H1 (cell line): ENCODE data around the gene PTPRD. TPM values are rescaled to one million over a fixed set of nuclear protein-coding genes. Genes with fewer than 3 reads are reported as not detected.

Experiments used
- CBX5 ChIP-seq: fragments of 300-800, 300-1000 bp; sonication (generic); IDR thresholded peaks from 2 replicates; pipeline ENCODE4 v1.7.1; 2016; ENCODE audit warnings: antibody characterized with exemption, low read length, low read depth
- CBX8 ChIP-seq: fragments of 300-800, 300-1000 bp; sonication (generic); IDR thresholded peaks from 2 replicates; pipeline ENCODE4 v1.7.1; 2016; ENCODE audit warnings: low read depth, low read length, borderline replicate concordance
- CTBP2 ChIP-seq: IDR thresholded peaks from 2 replicates; pipeline ENCODE4 v1.7.0; 2011; ENCODE audit warnings: borderline replicate concordance, mild to moderate bottlenecking, moderate library complexity, mixed read lengths, low read length; ENCODE audit not compliant: insufficient read depth, insufficient read length
- FOSL1 ChIP-seq: IDR thresholded peaks from 2 replicates; pipeline ENCODE4 v1.6.1; 2011; ENCODE audit warnings: mild to moderate bottlenecking, low read depth, low read length, moderate library complexity; ENCODE audit not compliant: insufficient read depth
- GTF2F1 ChIP-seq: IDR thresholded peaks from 2 replicates; pipeline ENCODE4 v1.6.1; 2012; ENCODE audit warnings: low read depth, low read length, improper control_type of control experiment, borderline replicate concordance
- HDAC6 ChIP-seq: IDR thresholded peaks from one replicate; pipeline ENCODE4 v1.7.1; 2012; ENCODE audit warnings: low read depth, mild to moderate bottlenecking, inconsistent platforms, low read length, moderate library complexity
- JUN ChIP-seq: IDR thresholded peaks from 2 replicates; pipeline ENCODE4 v1.6.1; 2011; ENCODE audit warnings: low read depth, mild to moderate bottlenecking, improper control_type of control experiment, low read length
- KDM4A ChIP-seq: IDR thresholded peaks from one replicate; pipeline ENCODE4 v1.7.1; 2012; ENCODE audit warnings: low read depth, mild to moderate bottlenecking, moderate library complexity, low read length, inconsistent platforms; ENCODE audit not compliant: severe bottlenecking
- RBBP5 ChIP-seq: IDR thresholded peaks from 2 replicates; pipeline ENCODE4 v1.7.1; 2012; ENCODE audit warnings: low read depth, mild to moderate bottlenecking, inconsistent platforms, low read length, moderate library complexity, borderline replicate concordance
- SP4 ChIP-seq: IDR thresholded peaks from 2 replicates; pipeline ENCODE4 v1.6.1; 2012; ENCODE audit warnings: low read length, inconsistent platforms
- SUZ12 ChIP-seq: fragments of 200-600 bp; sonication (generic); IDR thresholded peaks from 2 replicates; pipeline ENCODE4 v1.6.1; 2012; ENCODE audit warnings: mild to moderate bottlenecking, inconsistent platforms, low read length, moderate library complexity, mixed read lengths
- TAF1 ChIP-seq: IDR thresholded peaks from 2 replicates; pipeline ENCODE4 v1.6.1; 2011; ENCODE audit warnings: mild to moderate bottlenecking, low read depth, low read length
- YY1 ChIP-seq: IDR thresholded peaks from 2 replicates; pipeline ENCODE4 v1.6.1; 2011; ENCODE audit warnings: low read depth, mild to moderate bottlenecking, low read length
- polyA plus RNA-seq, 7 experiments: library from polyadenylated mRNA; depleted of rRNA in 3 of 7; stranded (reverse) in 5 of 7; unstranded in 2 of 7; fragments of >200 nt in 5 of 7; fragments of 200-250 nt in 2 of 7; gene quantifications; 1 replicate in 5 of 7; 2 replicates in 1 of 7; 4 replicates in 1 of 7; pipeline versions ENCODE4 v1.2.1 to v1.2.3, GENCODE V29; 2011 to 2013; ENCODE audit warnings: missing spikeins in 2 of 7, mixed read lengths in 2 of 7
- total RNA-seq: library from RNA; stranded (reverse); fragmentation: NEBNext Ultra II Directional; extraction: Animal tissue kit (Norgen Biotek cat#: 25700); gene quantifications from 2 replicates; pipeline ENCODE4 v1.2.1, GENCODE V29; 2021

The PTPRD gene
- total and polyA plus RNA-seq, 2 of the 8 experiments (the other 6 are each of a cell fraction or from before 2014, with no cell fraction given) = 17.2 to 77.0 TPM

- TF ChIP-seq HDAC6 (no peak), KDM4A (no peak), SP4 (no peak), GTF2F1 (no peak), YY1 (no peak), CBX8 (no peak), JUN (no peak), CTBP2 (no peak), RBBP5 (no peak), TAF1 (no peak), FOSL1 (no peak), CBX5 (no peak), SUZ12 (no peak)
Observed at GRCh38 chr9:8799615-8800014, 1813.2 kb downstream of the PTPRD start (continued).
